CD4-positive, alpha-beta T cell (primary cell): ENCODE results near the gene GET3. TPM values are rescaled to one million over a fixed set of nuclear protein-coding genes. Genes with fewer than 3 reads are reported as not detected.

Source experiments
- ATAC-seq: fragments of 200-7000 bp; cut with Tn5 transposase; one replicate; pipeline ENCODE4 v1.10.0; 2022; ENCODE audit warnings: mild to moderate bottlenecking; ENCODE audit not compliant: poor library complexity
- CTCF ChIA-PET: fragments of 350-600 bp; sonication (Branson Sonifier 250); formaldehyde crosslinking; loops from one replicate; lab custom pipeline; 2021; ENCODE audit warnings: antibody characterized with exemption, inconsistent platforms; lab: Charles Lee
- POLR2A ChIA-PET: fragments of 350-600 bp; sonication (Branson Sonifier 250); formaldehyde crosslinking; loops from one replicate; lab custom pipeline; 2021; ENCODE audit warnings: antibody characterized with exemption, inconsistent platforms; lab: Charles Lee
- DNase-seq, 14 experiments: peaks; one replicate each; pipeline ENCODE4 v3.0.0-alpha.2; 2013 to 2020; ENCODE audit warnings: mixed read lengths in 2 of 14
- H3K27ac ChIP-seq, 2 donors: one replicate each; pipeline versions ENCODE4 v1.5.1 to v1.7.0; 2013; ENCODE audit warnings: low read length in 2 of 2, low read depth in 1 of 2, mild to moderate bottlenecking in 1 of 2
- H3K27me3 ChIP-seq, 2 experiments: 1 replicate in 1 of 2; 2 replicates in 1 of 2; pipeline versions ENCODE4 v1.6.1 to v1.7.0; 2013; ENCODE audit warnings: low read length in 2 of 2, control low read depth in 1 of 2, mild to moderate bottlenecking in 1 of 2, moderate library complexity in 1 of 2; ENCODE audit not compliant: insufficient read depth in 2 of 2, control insufficient read depth in 1 of 2
- H3K36me3 ChIP-seq: one replicate; pipeline ENCODE4 v1.6.1; 2013; ENCODE audit warnings: low read length, control low read depth; ENCODE audit not compliant: insufficient read depth
- H3K4me1 ChIP-seq: one replicate; pipeline ENCODE4 v1.6.1; 2013; ENCODE audit warnings: low read length, control low read depth; ENCODE audit not compliant: insufficient read depth
- H3K4me3 ChIP-seq: one replicate; pipeline ENCODE4 v1.5.1; 2013; ENCODE audit warnings: mild to moderate bottlenecking, low read length, moderate library complexity
- H3K9me3 ChIP-seq, 2 experiments: 1 replicate in 1 of 2; 2 replicates in 1 of 2; pipeline versions ENCODE4 v1.6.1 to v1.7.0; 2013; ENCODE audit warnings: low read length in 2 of 2, mild to moderate bottlenecking in 2 of 2, control low read depth in 1 of 2, moderate library complexity in 1 of 2; ENCODE audit not compliant: control insufficient read depth in 1 of 2, insufficient read depth in 1 of 2
- H3K27ac Mint-ChIP-seq: one replicate; pipeline ENCODE4 v1.8.0; 2020; ENCODE audit warnings: mixed read lengths
- H3K27me3 Mint-ChIP-seq: one replicate; pipeline ENCODE4 v1.8.0; 2021; ENCODE audit warnings: mixed read lengths
- H3K36me3 Mint-ChIP-seq: one replicate; pipeline ENCODE4 v1.8.0; 2021; ENCODE audit warnings: low read depth, mixed read lengths
- H3K4me1 Mint-ChIP-seq: one replicate; pipeline ENCODE4 v1.8.0; 2021; ENCODE audit warnings: low read depth, mixed read lengths
- H3K4me3 Mint-ChIP-seq: one replicate; pipeline ENCODE4 v1.8.0; 2020; ENCODE audit warnings: mild to moderate bottlenecking, mixed read lengths
- H3K9me3 Mint-ChIP-seq: one replicate; pipeline ENCODE4 v1.8.0; 2020; ENCODE audit warnings: mixed read lengths
- intact Hi-C, 2 experiments: fragments of 100-400 bp; cut with DNase I in 1 of 2; cut with micrococcal nuclease in 1 of 2; formaldehyde crosslinking; loops; one replicate each; pipeline versions ENCODE4 v1.15.1 to v1.9.0; 2023 to 2025; cut with DNase I, micrococcal nuclease
- total RNA-seq, 174 experiments: library from RNA in 2 of 174; stranded (reverse) in 2 of 174; gene quantifications; one replicate each; pipeline ENCODE4 v1.2.3 and lab custom pipeline; 2021 to 2026
- TF ChIP-seq, protein P1 (sequence below): fragments of 200-600 bp; IDR thresholded peaks from one replicate; pipeline ENCODE4 v1.8.0; 2022; ENCODE audit warnings: antibody characterized with exemption, mild to moderate bottlenecking

Gene GET3
- total RNA-seq, 2 experiments from 2014 or later: 13.9 to 14.5 TPM

DNA sequence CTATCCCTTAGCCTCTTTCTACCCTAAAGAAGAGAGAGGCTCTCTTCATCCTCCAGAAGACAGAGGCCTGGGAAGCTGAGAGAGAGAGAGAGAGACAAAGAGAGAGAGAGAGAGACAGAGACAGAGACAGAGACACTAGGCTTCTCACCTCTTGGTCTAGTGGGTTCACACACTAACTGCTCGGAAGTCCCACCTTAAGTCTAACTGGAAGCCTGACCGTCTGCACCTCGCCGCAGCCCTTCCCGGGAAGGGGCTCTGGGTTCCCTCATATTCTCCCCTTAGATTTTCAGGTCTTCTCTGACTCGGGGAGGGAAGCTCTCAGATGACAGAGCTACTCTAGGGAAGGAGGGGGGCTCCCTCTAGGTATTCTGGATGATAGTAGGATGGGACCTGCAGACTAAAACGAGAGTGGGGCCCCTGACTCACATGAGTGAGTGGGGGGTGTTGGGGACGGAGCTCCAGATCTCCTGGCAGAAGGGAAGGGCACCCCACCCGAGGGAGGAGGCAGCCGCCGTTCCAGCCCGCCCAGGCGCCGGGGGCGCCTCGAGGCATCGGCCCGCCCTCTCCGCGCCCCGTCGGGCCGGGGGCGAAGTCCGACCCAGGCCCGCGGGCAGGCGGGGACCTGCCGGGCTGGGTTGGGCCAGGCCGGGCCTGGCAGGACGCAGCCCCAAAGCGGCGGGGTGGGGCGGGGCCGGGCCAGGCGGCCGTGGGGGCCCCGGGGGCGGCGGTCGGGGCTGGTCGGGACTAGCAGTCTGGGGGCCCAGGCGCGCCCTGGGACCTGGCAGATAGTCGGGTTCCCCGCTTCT lies 52.0 kb downstream of the GET3 start:
- ChIA-PET POLR2A (interaction anchor here (4.0 kb wide), 1 partner anchor 12 kb away, joined by 31 read pairs; no protein-coding TSS in a partner anchor), CTCF (interaction anchor here (2.1 kb wide), 1 partner anchor 12 kb away, joined by 24 read pairs; no protein-coding TSS in a partner anchor)
- peaks cover 34% of the 10 kb centered on the region for H3K36me3 Mint-ChIP-seq
- peaks cover 13% of the 10 kb centered on the region for H3K27me3 Mint-ChIP-seq
- peak overlapping the region; percentile 99 to 100 for H3K27ac ChIP-seq
- peak overlapping the region; percentile 98 for H3K4me3 ChIP-seq
- H3K9me3 Mint-ChIP-seq: no peaks in the 10 kb centered on the region
- peaks cover 34% of the 10 kb centered on the region for H3K4me1 Mint-ChIP-seq
- H3K36me3 ChIP-seq: peaks cover 5% of the 10 kb centered on the region
- H3K27ac Mint-ChIP-seq: peak overlapping the region; percentile 99
- H3K4me3 Mint-ChIP-seq: peak overlapping the region; percentile 88
- DNase-seq: peak in 2 of 14 experiments; percentile 21 to 42
- no peak for ATAC-seq
- intact Hi-C loops: loop anchor here in 1 of 2 experiments (10.0 kb wide), 1 partner anchor 146 kb away; the partner anchor contains the start of genes CALR and FARSA
- peaks cover 66% of the 10 kb centered on the region for H3K4me1 ChIP-seq
- no peaks in the 10 kb centered on the region for H3K27me3 ChIP-seq
- no peaks in the 10 kb centered on the region for H3K9me3 ChIP-seq
- TF ChIP-seq, protein P1, sequence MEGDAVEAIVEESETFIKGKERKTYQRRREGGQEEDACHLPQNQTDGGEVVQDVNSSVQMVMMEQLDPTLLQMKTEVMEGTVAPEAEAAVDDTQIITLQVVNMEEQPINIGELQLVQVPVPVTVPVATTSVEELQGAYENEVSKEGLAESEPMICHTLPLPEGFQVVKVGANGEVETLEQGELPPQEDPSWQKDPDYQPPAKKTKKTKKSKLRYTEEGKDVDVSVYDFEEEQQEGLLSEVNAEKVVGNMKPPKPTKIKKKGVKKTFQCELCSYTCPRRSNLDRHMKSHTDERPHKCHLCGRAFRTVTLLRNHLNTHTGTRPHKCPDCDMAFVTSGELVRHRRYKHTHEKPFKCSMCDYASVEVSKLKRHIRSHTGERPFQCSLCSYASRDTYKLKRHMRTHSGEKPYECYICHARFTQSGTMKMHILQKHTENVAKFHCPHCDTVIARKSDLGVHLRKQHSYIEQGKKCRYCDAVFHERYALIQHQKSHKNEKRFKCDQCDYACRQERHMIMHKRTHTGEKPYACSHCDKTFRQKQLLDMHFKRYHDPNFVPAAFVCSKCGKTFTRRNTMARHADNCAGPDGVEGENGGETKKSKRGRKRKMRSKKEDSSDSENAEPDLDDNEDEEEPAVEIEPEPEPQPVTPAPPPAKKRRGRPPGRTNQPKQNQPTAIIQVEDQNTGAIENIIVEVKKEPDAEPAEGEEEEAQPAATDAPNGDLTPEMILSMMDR: no peak

DNA sequence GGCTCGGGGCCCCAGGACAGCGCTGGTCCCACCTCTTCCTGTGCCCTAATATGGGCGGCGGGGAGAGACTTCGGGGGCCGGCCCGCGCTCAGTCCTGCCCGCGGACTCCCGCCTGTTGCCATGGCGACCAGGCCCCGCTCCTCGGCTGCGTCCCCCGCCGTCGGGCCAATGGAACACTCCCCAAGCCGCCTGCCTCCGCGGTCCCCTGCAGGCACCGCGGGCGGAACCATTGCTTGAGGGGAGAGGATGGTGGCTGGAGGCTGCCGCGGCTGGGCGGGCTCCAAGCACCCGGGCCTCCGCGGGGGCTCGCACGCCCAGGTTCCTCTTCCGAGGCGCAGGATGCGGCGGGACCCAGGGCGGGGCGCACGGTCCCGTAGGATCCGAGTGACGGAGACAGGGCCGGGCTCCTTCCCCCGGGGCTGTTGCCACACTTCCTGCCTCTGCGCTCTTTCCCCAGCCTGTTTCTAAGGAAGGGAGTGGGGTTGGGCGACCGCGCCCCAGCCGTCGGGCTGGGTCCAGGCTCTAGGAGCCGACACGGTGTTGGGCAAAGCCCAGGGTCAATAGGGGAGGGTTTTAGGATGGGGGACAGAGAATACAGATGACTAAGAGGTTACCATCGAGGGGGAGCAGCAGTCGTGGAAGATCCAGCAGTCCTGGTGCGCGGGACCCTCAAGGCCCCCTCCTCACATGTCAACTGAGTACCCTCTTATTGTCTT lies 52.8 kb downstream of the GET3 start:
- Histone ChIP-seq H3K4me3 (peak overlapping the region; percentile 98), H3K27me3 (no peaks in the 10 kb centered on the region), H3K4me1 (peaks cover 66% of the 10 kb centered on the region), H3K27ac (peak overlapping the region; percentile 99 to 100), H3K36me3 (peaks cover 5% of the 10 kb centered on the region), H3K9me3 (no peaks in the 10 kb centered on the region)
- Mint-ChIP-seq H3K36me3 (peaks cover 38% of the 10 kb centered on the region), H3K27ac (peak overlapping the region; percentile 99), H3K9me3 (no peaks in the 10 kb centered on the region), H3K4me3 (peak overlapping the region; percentile 97), H3K27me3 (peaks cover 13% of the 10 kb centered on the region), H3K4me1 (peaks cover 42% of the 10 kb centered on the region)
- ATAC-seq (peak; percentile 25), DNase-seq (peak; percentile 75 to 97 (median 86))
- ChIA-PET POLR2A (interaction anchor here (1.2 to 8.3 kb wide), 7 partner anchors 8 to 167 kb away, joined by 3 to 348 read pairs (median 31); partner anchors contain the start of genes DHPS, GET3, HOOK2 and PRDX2), CTCF (interaction anchor here (2.1 to 9.4 kb wide), 2 partner anchors 12 to 13 kb away, joined by 24 to 178 read pairs; partner anchors contain the start of gene HOOK2)
- intact Hi-C loops: loop anchor here in 1 of 2 experiments (5.0 to 10.0 kb wide), 2 partner anchors 123 to 145 kb away; partner anchors contain the start of genes CALR, FARSA, MAN2B1 and WDR83
- TF ChIP-seq, protein P1: no peak
